ENCODE data around the gene SCYL1.

Gene SCYL1

GRCh38 chr11:65574811-65575567, 50.1 kb downstream of the SCYL1 start:
- DNase-seq (ENCODE audit: low spot score in 2 of 2), result peak in 1 of 2 experiments; percentile 52
- peaks cover 25% of the 10 kb centered on the region for H3K4me1 ChIP-seq
- H3K4me3 ChIP-seq, result peak overlapping the region; percentile 98
- in situ Hi-C loops (cut with MboI; ENCODE audit: low sequenced_read_pairs), result no loop called here
- no peaks in the 10 kb centered on the region for H3K27me3 ChIP-seq (ENCODE audit: low read depth)
- H3K36me3 ChIP-seq (replicated peaks), result peaks cover 9% of the 10 kb centered on the region
- no peaks in the 10 kb centered on the region for H3K9me3 ChIP-seq

GRCh38 chr11:65575568-65576231, 50.8 kb downstream of the SCYL1 start, which contains the start of gene EHBP1L1:
Gene EHBP1L1, plus strand, starts transcription at chr11:65576053. Its CDS starts 250 bp downstream, at chr11:65576303.
- no peaks in the 10 kb centered on the region for H3K9me3 ChIP-seq
- peak within 1 kb of the TSS; percentile 98 for H3K4me3 ChIP-seq
- peaks cover 25% of the 10 kb centered on the region for H3K4me1 ChIP-seq
- H3K36me3 ChIP-seq (replicated peaks), result peaks cover 7% of the 10 kb centered on the region
- in situ Hi-C loops (cut with MboI; ENCODE audit: low sequenced_read_pairs), result no loop called here
- peak; percentile 29 to 79 for DNase-seq (ENCODE audit: low spot score in 2 of 2)
- no peaks in the 10 kb centered on the region for H3K27me3 ChIP-seq (ENCODE audit: low read depth)

GRCh38 chr11:65576232-65576866, 51.5 kb downstream of the SCYL1 start:
- in situ Hi-C loops (cut with MboI; ENCODE audit: low sequenced_read_pairs), result no loop called here
- Histone ChIP-seq H3K4me1 (peaks cover 20% of the 10 kb centered on the region), H3K9me3 (no peaks in the 10 kb centered on the region), H3K36me3 (replicated peaks) (peaks cover 7% of the 10 kb centered on the region), H3K27me3 (ENCODE audit: low read depth) (no peaks in the 10 kb centered on the region), H3K4me3 (peak overlapping the region; percentile 98)
- no peak for DNase-seq (ENCODE audit: low spot score in 2 of 2)

- H3K4me3 ChIP-seq, result peak overlapping the region; percentile 98
- DNase-seq (ENCODE audit: low spot score in 2 of 2), result no peak
- H3K27me3 ChIP-seq (ENCODE audit: low read depth), result no peaks in the 10 kb centered on the region
- peaks cover 12% of the 10 kb centered on the region for H3K4me1 ChIP-seq
- H3K36me3 ChIP-seq (replicated peaks), result peaks cover 7% of the 10 kb centered on the region
- in situ Hi-C loops (cut with MboI; ENCODE audit: low sequenced_read_pairs), result no loop called here
- H3K9me3 ChIP-seq, result no peaks in the 10 kb centered on the region
These were observed 52.2 kb downstream of the SCYL1 start for GRCh38 chr11:65576867-65577755.

- peaks cover 11% of the 10 kb centered on the region for H3K4me1 ChIP-seq
- H3K27me3 ChIP-seq (ENCODE audit: low read depth), result no peaks in the 10 kb centered on the region
- no peak for DNase-seq (ENCODE audit: low spot score in 2 of 2)
- in situ Hi-C loops (cut with MboI; ENCODE audit: low sequenced_read_pairs), result no loop called here
- H3K4me3 ChIP-seq, result no peak overlapping the region
- no peaks in the 10 kb centered on the region for H3K9me3 ChIP-seq
- H3K36me3 ChIP-seq (replicated peaks), result peaks cover 7% of the 10 kb centered on the region
These were observed 52.9 kb downstream of the SCYL1 start for GRCh38 chr11:65577756-65578109.

- Histone ChIP-seq H3K4me1 (peaks cover 9% of the 10 kb centered on the region), H3K27me3 (ENCODE audit: low read depth) (no peaks in the 10 kb centered on the region), H3K4me3 (no peak overlapping the region), H3K36me3 (replicated peaks) (peaks cover 7% of the 10 kb centered on the region), H3K9me3 (no peaks in the 10 kb centered on the region)
- no peak for DNase-seq (ENCODE audit: low spot score in 2 of 2)
- in situ Hi-C loops (cut with MboI; ENCODE audit: low sequenced_read_pairs), result no loop called here
These were observed 53.3 kb downstream of the SCYL1 start for GRCh38 chr11:65578134-65578533.

GRCh38 chr11:65578667-65579066, 53.8 kb downstream of the SCYL1 start:
- no peak overlapping the region for H3K4me3 ChIP-seq
- H3K36me3 ChIP-seq (replicated peaks), result peaks cover 2% of the 10 kb centered on the region
- in situ Hi-C loops (cut with MboI; ENCODE audit: low sequenced_read_pairs), result no loop called here
- no peak for DNase-seq (ENCODE audit: low spot score in 2 of 2)
- H3K9me3 ChIP-seq, result no peaks in the 10 kb centered on the region
- H3K4me1 ChIP-seq, result peaks cover 3% of the 10 kb centered on the region
- no peaks in the 10 kb centered on the region for H3K27me3 ChIP-seq (ENCODE audit: low read depth)

GRCh38 chr11:65579291-65579690, 54.4 kb downstream of the SCYL1 start:
- Histone ChIP-seq H3K4me1 (no peaks in the 10 kb centered on the region; the same call in 1 of the 2 replicates), H3K36me3 (replicated peaks) (no peaks in the 10 kb centered on the region; the same call in 1 of the 2 replicates), H3K4me3 (no peak overlapping the region), H3K27me3 (ENCODE audit: low read depth) (no peaks in the 10 kb centered on the region), H3K9me3 (no peaks in the 10 kb centered on the region)
- DNase-seq (ENCODE audit: low spot score in 2 of 2), result no peak
- in situ Hi-C loops (cut with MboI; ENCODE audit: low sequenced_read_pairs), result no loop called here

GRCh38 chr11:65580031-65580692, 55.3 kb downstream of the SCYL1 start:
- in situ Hi-C loops (cut with MboI; ENCODE audit: low sequenced_read_pairs), result no loop called here
- no peak overlapping the region for H3K4me3 ChIP-seq
- no peaks in the 10 kb centered on the region for H3K27me3 ChIP-seq (ENCODE audit: low read depth)
- no peak for DNase-seq (ENCODE audit: low spot score in 2 of 2)
- H3K36me3 ChIP-seq (replicated peaks), result no peaks in the 10 kb centered on the region; the same call in 1 of the 2 replicates
- no peaks in the 10 kb centered on the region; the same call in 1 of the 2 replicates for H3K4me1 ChIP-seq
- no peaks in the 10 kb centered on the region for H3K9me3 ChIP-seq

- DNase-seq (ENCODE audit: low spot score in 2 of 2), result no peak
- H3K36me3 ChIP-seq (replicated peaks), result no peaks in the 10 kb centered on the region; the same call in 1 of the 2 replicates
- no peaks in the 10 kb centered on the region; the same call in 1 of the 2 replicates for H3K4me1 ChIP-seq
- H3K9me3 ChIP-seq, result no peaks in the 10 kb centered on the region
- no peaks in the 10 kb centered on the region for H3K27me3 ChIP-seq (ENCODE audit: low read depth)
- H3K4me3 ChIP-seq, result no peak overlapping the region
- in situ Hi-C loops (cut with MboI; ENCODE audit: low sequenced_read_pairs), result no loop called here
These were observed 55.9 kb downstream of the SCYL1 start for GRCh38 chr11:65580756-65581155.

- H3K27me3 ChIP-seq (ENCODE audit: low read depth), result no peaks in the 10 kb centered on the region
- no peaks in the 10 kb centered on the region for H3K4me1 ChIP-seq
- H3K36me3 ChIP-seq (replicated peaks), result no peaks in the 10 kb centered on the region; the same call in none of the 2 replicates
- H3K4me3 ChIP-seq, result no peak overlapping the region
- H3K9me3 ChIP-seq, result no peaks in the 10 kb centered on the region
- no peak for DNase-seq (ENCODE audit: low spot score in 2 of 2)
- in situ Hi-C loops (cut with MboI; ENCODE audit: low sequenced_read_pairs), result no loop called here
These were observed 57.0 kb downstream of the SCYL1 start for GRCh38 chr11:65581928-65582327.

GRCh38 chr11:65583589-65583988, 58.7 kb downstream of the SCYL1 start:
- H3K4me3 ChIP-seq, result no peak overlapping the region
- no peaks in the 10 kb centered on the region for H3K4me1 ChIP-seq
- no peaks in the 10 kb centered on the region for H3K9me3 ChIP-seq
- no peaks in the 10 kb centered on the region; the same call in none of the 2 replicates for H3K36me3 ChIP-seq (replicated peaks)
- in situ Hi-C loops (cut with MboI; ENCODE audit: low sequenced_read_pairs), result no loop called here
- H3K27me3 ChIP-seq (ENCODE audit: low read depth), result no peaks in the 10 kb centered on the region
- no peak for DNase-seq (ENCODE audit: low spot score in 2 of 2)

GRCh38 chr11:65584106-65584505, 59.2 kb downstream of the SCYL1 start:
- in situ Hi-C loops (cut with MboI; ENCODE audit: low sequenced_read_pairs), result no loop called here
- Histone ChIP-seq H3K9me3 (no peaks in the 10 kb centered on the region), H3K4me3 (no peak overlapping the region), H3K4me1 (no peaks in the 10 kb centered on the region), H3K27me3 (ENCODE audit: low read depth) (no peaks in the 10 kb centered on the region), H3K36me3 (replicated peaks) (no peaks in the 10 kb centered on the region; the same call in none of the 2 replicates)
- DNase-seq (ENCODE audit: low spot score in 2 of 2), result no peak
